ENCODE data around the gene BTN3A1. TPM values are rescaled to one million over a fixed set of nuclear protein-coding genes. Genes with fewer than 3 reads are reported as not detected.
A peak's percentile ranks its signal among the peaks of the same experiment; 100 is the strongest.

BTN3A1 gene
- total and polyA plus RNA-seq, 2 of the 13 experiments (the other 11 are each of a cell fraction or from before 2014, with no cell fraction given), result 13.3 to 14.0 TPM

DNA sequence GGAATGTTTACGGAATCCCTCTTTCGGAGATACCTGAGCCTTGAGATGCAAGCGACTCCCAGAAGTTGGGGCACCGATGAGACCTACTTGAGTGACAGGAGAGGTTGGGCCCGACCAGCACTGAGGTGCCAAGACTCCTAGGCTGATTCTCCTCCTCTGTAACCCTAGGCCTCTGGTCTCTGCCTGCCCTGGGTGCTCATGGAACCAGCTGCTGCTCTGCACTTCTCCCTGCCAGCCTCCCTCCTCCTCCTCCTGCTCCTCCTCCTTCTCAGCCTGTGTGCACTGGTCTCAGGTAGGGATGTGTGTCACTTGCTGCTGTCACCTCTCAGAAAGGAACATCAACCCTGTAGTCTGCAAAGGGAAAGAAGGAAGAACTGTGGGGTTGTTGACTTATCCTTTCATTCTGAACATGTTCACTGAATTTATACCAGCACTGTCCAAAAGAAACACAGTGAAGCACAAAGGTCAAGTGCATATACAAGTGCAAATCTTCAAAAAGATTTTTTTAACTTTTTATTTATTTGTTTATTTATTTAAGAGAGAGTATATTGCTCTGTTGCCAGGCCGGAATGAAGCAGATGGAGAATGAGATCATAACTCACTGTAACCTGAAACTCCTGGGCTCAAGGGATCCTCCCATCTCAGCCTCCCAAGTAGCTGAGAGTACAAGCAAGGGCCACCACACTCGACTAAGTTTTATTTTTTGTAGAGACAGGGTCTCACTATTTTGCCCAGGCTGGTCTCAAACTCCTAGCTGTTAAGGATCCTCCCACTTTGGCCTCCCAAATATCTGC lies 18.3 kb upstream of the BTN3A1 start (continued):
- 0 out of 4 replicates have a peak, but pooled peaks of 1 of the 2 experiments have one; percentile 2 for TF ChIP-seq HMGXB4 (CRISPR knock-in tag; IDR thresholded peaks at IDR 0.05; ENCODE audit: borderline replicate concordance in 1 of 2, low read depth in 1 of 2)
- TF ChIP-seq ETV6 (CRISPR knock-in tag; conservative IDR thresholded peaks at IDR 0.05), result no peak
- no peak for TF ChIP-seq ZNF3 (CRISPR knock-in tag; IDR thresholded peaks at IDR 0.05)
- TF ChIP-seq ZNF383 (CRISPR knock-in tag; IDR thresholded peaks at IDR 0.05; ENCODE audit: borderline replicate concordance), result no peak
- no peak for TF ChIP-seq TSC22D2 (CRISPR knock-in tag; IDR thresholded peaks at IDR 0.05; ENCODE audit: borderline replicate concordance)
- TF ChIP-seq SAP130 (CRISPR knock-in tag; IDR thresholded peaks at IDR 0.05; ENCODE audit: low read depth), result no peak
- TF ChIP-seq STAT5B (CRISPR knock-in tag; IDR thresholded peaks at IDR 0.05), result no peak
- TF ChIP-seq ZNF770 (CRISPR knock-in tag; IDR thresholded peaks at IDR 0.05), result peak; percentile 78
- no peak for TF ChIP-seq KAT7 (CRISPR knock-in tag; IDR thresholded peaks at IDR 0.05; ENCODE audit: borderline replicate concordance)
- 0 out of 2 replicates have a peak, but pooled peaks have one; percentile 20 for TF ChIP-seq SMYD3 (CRISPR knock-in tag; IDR thresholded peaks at IDR 0.05)
- no peak for TF ChIP-seq EP300 (IDR thresholded peaks at IDR 0.05; ENCODE audit: low read depth in 2 of 2, low read length in 2 of 2)
- no peak for TF ChIP-seq EP300 (CRISPR knock-in tag; IDR thresholded peaks at IDR 0.05; ENCODE audit: borderline replicate concordance)
- no peak for TF ChIP-seq ZNF550 (CRISPR knock-in tag; IDR thresholded peaks at IDR 0.05; ENCODE audit: borderline replicate concordance)
- no peak for TF ChIP-seq ZMYM4 (CRISPR knock-in tag; IDR thresholded peaks at IDR 0.05)
- TF ChIP-seq SIN3A (IDR thresholded peaks at IDR 0.05; ENCODE audit: borderline replicate concordance, low read depth, low read length), result 0 out of 2 replicates have a peak, but pooled peaks have one; percentile 18
- TF ChIP-seq ZFY (CRISPR knock-in tag; IDR thresholded peaks at IDR 0.05), result 0 out of 2 replicates have a peak, but pooled peaks have one; percentile 35
- TF ChIP-seq ZC3H4 (CRISPR knock-in tag; IDR thresholded peaks at IDR 0.05; ENCODE audit: borderline replicate concordance), result no peak
- TF ChIP-seq ZNF292 (CRISPR knock-in tag; IDR thresholded peaks at IDR 0.05; ENCODE audit: borderline replicate concordance, low read depth), result 0 out of 2 replicates have a peak, but pooled peaks have one; percentile 27
- TF ChIP-seq, protein P1, sequence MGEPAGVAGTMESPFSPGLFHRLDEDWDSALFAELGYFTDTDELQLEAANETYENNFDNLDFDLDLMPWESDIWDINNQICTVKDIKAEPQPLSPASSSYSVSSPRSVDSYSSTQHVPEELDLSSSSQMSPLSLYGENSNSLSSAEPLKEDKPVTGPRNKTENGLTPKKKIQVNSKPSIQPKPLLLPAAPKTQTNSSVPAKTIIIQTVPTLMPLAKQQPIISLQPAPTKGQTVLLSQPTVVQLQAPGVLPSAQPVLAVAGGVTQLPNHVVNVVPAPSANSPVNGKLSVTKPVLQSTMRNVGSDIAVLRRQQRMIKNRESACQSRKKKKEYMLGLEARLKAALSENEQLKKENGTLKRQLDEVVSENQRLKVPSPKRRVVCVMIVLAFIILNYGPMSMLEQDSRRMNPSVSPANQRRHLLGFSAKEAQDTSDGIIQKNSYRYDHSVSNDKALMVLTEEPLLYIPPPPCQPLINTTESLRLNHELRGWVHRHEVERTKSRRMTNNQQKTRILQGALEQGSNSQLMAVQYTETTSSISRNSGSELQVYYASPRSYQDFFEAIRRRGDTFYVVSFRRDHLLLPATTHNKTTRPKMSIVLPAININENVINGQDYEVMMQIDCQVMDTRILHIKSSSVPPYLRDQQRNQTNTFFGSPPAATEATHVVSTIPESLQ (CRISPR knock-in tag; conservative IDR thresholded peaks at IDR 0.05), result no peak
- no peak for TF ChIP-seq ZNF382 (CRISPR knock-in tag; IDR thresholded peaks at IDR 0.05; ENCODE audit: borderline replicate concordance)
